DOHH2 (cell line): ENCODE results near the gene PDZK1IP1.

Experiments
- H3F3A ChIP-seq: fragments of 200-600 bp; sonication (generic), shearing (Covaris generic); 2 replicates; pipeline ENCODE4 v1.6.0; 2016; ENCODE audit warnings: antibody characterized with exemption, mild to moderate bottlenecking; ENCODE audit not compliant: control insufficient read depth, insufficient read depth
- H3K27ac ChIP-seq: fragments of 200-600 bp; sonication (generic); 2 replicates; pipeline ENCODE4 v1.5.1; 2014; ENCODE audit warnings: low read depth, mild to moderate bottlenecking, low read length, moderate library complexity
- H3K27me3 ChIP-seq: fragments of 200-600 bp; sonication (generic); 2 replicates; pipeline ENCODE4 v1.6.1; 2014; ENCODE audit warnings: mild to moderate bottlenecking, low read length, mixed read lengths; ENCODE audit not compliant: control insufficient read depth
- H3K36me3 ChIP-seq: fragments of 200-600 bp; sonication (generic); 2 replicates; pipeline ENCODE4 v1.6.1; 2014; ENCODE audit warnings: mild to moderate bottlenecking, low read length, moderate library complexity, mixed read lengths; ENCODE audit not compliant: control insufficient read depth
- H3K4me1 ChIP-seq: fragments of 200-600 bp; sonication (generic); 2 replicates; pipeline ENCODE4 v1.6.1; 2014; ENCODE audit warnings: mild to moderate bottlenecking, low read length, mixed read lengths; ENCODE audit not compliant: control insufficient read depth
- H3K4me2 ChIP-seq: fragments of 200-600 bp; sonication (generic); 2 replicates; pipeline ENCODE4 v1.6.0; 2014; ENCODE audit warnings: mild to moderate bottlenecking, low read length, moderate library complexity
- H3K4me3 ChIP-seq: fragments of 200-600 bp; sonication (generic); 2 replicates; pipeline ENCODE4 v1.5.1; 2014; ENCODE audit warnings: mild to moderate bottlenecking, low read length, mixed read lengths
- H3K79me2 ChIP-seq: fragments of 200-600 bp; sonication (generic); 2 replicates; pipeline ENCODE4 v1.6.1; 2014; ENCODE audit warnings: mild to moderate bottlenecking, low read length, mixed read lengths; ENCODE audit not compliant: control insufficient read depth
- H3K9me2 ChIP-seq: fragments of 200-600 bp; sonication (generic); replicated peaks from 2 replicates; pipeline ENCODE4 v1.6.1; 2014; ENCODE audit warnings: mild to moderate bottlenecking, low read length, mixed read lengths; ENCODE audit not compliant: control insufficient read depth
- H3K9me3 ChIP-seq: fragments of 200-600 bp; sonication (generic); 2 replicates; pipeline ENCODE4 v1.6.1; 2014; ENCODE audit warnings: antibody characterized with exemption, low read length, mixed read lengths; ENCODE audit not compliant: control insufficient read depth, insufficient read depth
- H4K20me1 ChIP-seq: fragments of 200-600 bp; sonication (generic); 2 replicates; pipeline ENCODE4 v1.6.0; 2014; ENCODE audit warnings: low read depth, mild to moderate bottlenecking, antibody characterized with exemption, low read length, moderate library complexity; ENCODE audit not compliant: control insufficient read depth, insufficient read depth
- EZH2phosphoT487 ChIP-seq: fragments of 200-600 bp; sonication (generic); IDR thresholded peaks from 2 replicates; pipeline ENCODE4 v1.6.1; 2017; ENCODE audit warnings: borderline replicate concordance, mild to moderate bottlenecking, antibody characterized with exemption, low read length, moderate library complexity, mixed read lengths
- TF ChIP-seq, protein P1 (sequence below): fragments of 200-600 bp; sonication (generic); IDR thresholded peaks from one replicate; pipeline ENCODE4 v1.5.1; 2014; ENCODE audit warnings: antibody characterized with exemption, mild to moderate bottlenecking, low read depth, low read length; ENCODE audit not compliant: poor library complexity, severe bottlenecking

PDZK1IP1 gene

GRCh38 chr1:47181955-47182675 is 7.7 kb downstream of the PDZK1IP1 start:
- no peak overlapping the region for H3K4me3 ChIP-seq
- no peak overlapping the region for H3K27ac ChIP-seq
- no peaks in the 10 kb centered on the region for H3F3A ChIP-seq
- H3K79me2 ChIP-seq = no peaks in the 10 kb centered on the region
- TF ChIP-seq, protein P1, sequence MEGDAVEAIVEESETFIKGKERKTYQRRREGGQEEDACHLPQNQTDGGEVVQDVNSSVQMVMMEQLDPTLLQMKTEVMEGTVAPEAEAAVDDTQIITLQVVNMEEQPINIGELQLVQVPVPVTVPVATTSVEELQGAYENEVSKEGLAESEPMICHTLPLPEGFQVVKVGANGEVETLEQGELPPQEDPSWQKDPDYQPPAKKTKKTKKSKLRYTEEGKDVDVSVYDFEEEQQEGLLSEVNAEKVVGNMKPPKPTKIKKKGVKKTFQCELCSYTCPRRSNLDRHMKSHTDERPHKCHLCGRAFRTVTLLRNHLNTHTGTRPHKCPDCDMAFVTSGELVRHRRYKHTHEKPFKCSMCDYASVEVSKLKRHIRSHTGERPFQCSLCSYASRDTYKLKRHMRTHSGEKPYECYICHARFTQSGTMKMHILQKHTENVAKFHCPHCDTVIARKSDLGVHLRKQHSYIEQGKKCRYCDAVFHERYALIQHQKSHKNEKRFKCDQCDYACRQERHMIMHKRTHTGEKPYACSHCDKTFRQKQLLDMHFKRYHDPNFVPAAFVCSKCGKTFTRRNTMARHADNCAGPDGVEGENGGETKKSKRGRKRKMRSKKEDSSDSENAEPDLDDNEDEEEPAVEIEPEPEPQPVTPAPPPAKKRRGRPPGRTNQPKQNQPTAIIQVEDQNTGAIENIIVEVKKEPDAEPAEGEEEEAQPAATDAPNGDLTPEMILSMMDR = no peak
- TF ChIP-seq EZH2phosphoT487 = no peak
- no peaks in the 10 kb centered on the region for H4K20me1 ChIP-seq
- H3K9me2 ChIP-seq = no peaks in the 10 kb centered on the region
- H3K4me1 ChIP-seq = peaks cover 4% of the 10 kb centered on the region
- no peaks in the 10 kb centered on the region for H3K36me3 ChIP-seq
- no peak overlapping the region for H3K4me2 ChIP-seq
- H3K9me3 ChIP-seq = no peaks in the 10 kb centered on the region
- peaks cover 12% of the 10 kb centered on the region for H3K27me3 ChIP-seq

DNA sequence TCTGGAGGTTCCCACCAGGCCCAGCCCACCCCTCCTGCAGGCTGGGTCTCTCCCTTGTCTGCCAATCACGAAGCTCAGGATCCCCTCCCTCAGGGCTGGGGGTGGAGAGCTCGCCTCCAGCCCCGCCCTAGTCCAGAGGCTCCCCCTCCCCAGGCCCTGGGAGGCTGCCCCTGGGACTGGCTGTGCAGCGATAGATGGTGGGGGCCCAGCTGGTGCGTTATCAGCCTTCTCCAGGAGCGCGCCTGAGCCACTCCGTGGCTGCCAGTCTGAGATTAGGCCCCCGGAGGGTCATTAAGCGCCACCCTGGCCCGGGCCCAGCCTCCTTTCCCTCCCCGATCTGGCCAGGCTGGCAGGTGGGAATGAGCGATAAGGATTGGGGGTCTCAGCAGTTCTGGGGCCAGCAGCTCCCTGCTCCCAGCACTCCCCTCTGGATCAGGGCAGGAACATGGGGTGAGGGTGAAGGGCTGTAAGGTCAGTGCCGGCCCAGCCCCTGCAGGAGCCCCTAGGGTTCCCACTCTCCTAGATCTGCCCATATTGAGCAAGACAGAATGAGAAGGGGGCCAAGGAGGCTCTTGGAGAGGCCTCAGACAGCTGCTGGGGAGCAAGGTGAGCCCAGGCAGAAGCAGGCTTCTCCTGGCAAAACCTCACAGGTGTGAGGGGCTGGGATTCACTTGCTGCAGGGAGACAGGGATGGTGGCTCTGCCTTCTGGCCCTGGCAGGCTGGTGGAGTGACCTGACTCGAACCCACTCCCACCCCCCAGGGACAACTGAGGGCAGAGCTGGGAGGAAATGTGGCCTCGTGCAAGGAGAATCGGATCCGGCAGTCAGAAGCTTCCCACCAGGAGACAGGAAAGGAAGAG is 8.5 kb downstream of the PDZK1IP1 start:
- no peaks in the 10 kb centered on the region for H3F3A ChIP-seq
- H3K4me1 ChIP-seq = peaks cover 4% of the 10 kb centered on the region

DNA sequence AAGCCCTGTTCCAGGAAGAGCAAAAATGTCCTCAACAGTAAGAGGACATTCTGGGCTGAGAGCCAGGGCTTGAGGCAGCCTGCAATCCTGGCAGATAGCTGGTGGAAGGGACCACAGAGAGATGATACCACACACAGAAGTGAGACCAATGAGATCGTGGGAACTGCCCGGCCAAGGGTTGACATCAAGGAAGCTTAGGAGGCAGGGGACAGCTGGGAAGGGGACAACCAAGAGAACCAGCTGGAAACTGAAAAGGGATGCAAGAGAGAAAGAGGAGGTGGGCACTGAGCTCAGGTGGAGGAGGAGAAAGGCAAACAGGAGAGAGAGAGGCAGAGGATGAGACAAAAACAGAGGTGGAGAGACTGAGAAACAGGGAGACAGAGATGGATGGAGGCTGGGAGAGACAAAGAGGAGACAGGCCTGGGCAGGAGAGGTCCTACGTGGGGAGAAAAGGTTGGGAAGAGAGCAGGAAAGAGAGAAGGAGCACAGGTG is 9.2 kb downstream of the PDZK1IP1 start:
- Histone ChIP-seq H3K27ac (no peak overlapping the region), H3K4me3 (no peak overlapping the region), H4K20me1 (no peaks in the 10 kb centered on the region), H3K9me3 (no peaks in the 10 kb centered on the region), H3K4me2 (no peak overlapping the region), H3F3A (no peaks in the 10 kb centered on the region), H3K36me3 (no peaks in the 10 kb centered on the region), H3K4me1 (peaks cover 4% of the 10 kb centered on the region), H3K9me2 (no peaks in the 10 kb centered on the region), H3K79me2 (no peaks in the 10 kb centered on the region), H3K27me3 (peaks cover 12% of the 10 kb centered on the region)
- TF ChIP-seq EZH2phosphoT487 = no peak
- TF ChIP-seq, protein P1 = no peak

More for the DNA sequence above, 8.5 kb downstream of the PDZK1IP1 start:
- Histone ChIP-seq H3K9me3 (no peaks in the 10 kb centered on the region), H3K4me2 (no peak overlapping the region), H3K27ac (no peak overlapping the region), H3K9me2 (no peaks in the 10 kb centered on the region), H4K20me1 (no peaks in the 10 kb centered on the region), H3K4me3 (no peak overlapping the region), H3K36me3 (no peaks in the 10 kb centered on the region), H3K79me2 (no peaks in the 10 kb centered on the region), H3K27me3 (peaks cover 12% of the 10 kb centered on the region)
- TF ChIP-seq, protein P1 = no peak
- no peak for TF ChIP-seq EZH2phosphoT487
